Gastroesophageal sphincter (tissue), 4 donors: Measurements from ENCODE around the gene CFAP58. TPM values are rescaled to one million over a fixed set of nuclear protein-coding genes. Genes with fewer than 3 reads are reported as not detected.
A peak's percentile ranks its signal among the peaks of the same experiment; 100 is the strongest.

Source experiments
- ATAC-seq: fragments of 150-250 bp; one replicate; pipeline ENCODE4 v1.9.1; 2016; ENCODE audit warnings: mild to moderate bottlenecking, moderate library complexity
- H3K27ac ChIP-seq, 4 donors: fragments of 200-600 bp; sonication (generic) in 3 of 4; 1 replicate in 3 of 4; 2 replicates in 1 of 4; pipeline ENCODE4 v1.5.1; 2016 to 2019
- H3K27me3 ChIP-seq: fragments of 200-600 bp; sonication (generic); one replicate; pipeline ENCODE4 v1.5.1; 2019
- H3K36me3 ChIP-seq, 2 donors: fragments of 200-600 bp; sonication (generic); one replicate each; pipeline ENCODE4 v1.5.1; 2019; ENCODE audit warnings: control low read depth in 1 of 2
- H3K4me1 ChIP-seq, 3 donors: fragments of 200-600 bp; sonication (generic); 1 replicate in 2 of 3; 2 replicates in 1 of 3; pipeline ENCODE4 v1.5.1; 2016 to 2019; ENCODE audit warnings: control low read depth in 2 of 3
- H3K4me3 ChIP-seq, 2 donors: fragments of 200-600 bp; sonication (generic); one replicate each; pipeline ENCODE4 v1.5.1; 2019; ENCODE audit warnings: mild to moderate bottlenecking in 1 of 2, moderate library complexity in 1 of 2
- H3K9me3 ChIP-seq, 3 donors: fragments of 200-600 bp; sonication (generic); one replicate each; pipeline ENCODE4 v1.5.1; 2017 to 2019; ENCODE audit warnings: control low read depth in 2 of 3
- CTCF ChIP-seq, 4 experiments: fragments of 200-600 bp in 2 of 4; fragments of 450-650 bp in 2 of 4; sonication (generic) in 1 of 4; IDR thresholded peaks; one replicate each; pipeline ENCODE4 v1.5.1; 2017 to 2019; ENCODE audit warnings: antibody characterized with exemption in 4 of 4, mild to moderate bottlenecking in 2 of 4, moderate library complexity in 2 of 4
- EP300 ChIP-seq: sonication (generic); formaldehyde crosslinking; IDR thresholded peaks from one replicate; pipeline ENCODE4 v1.6.1; 2017; ENCODE audit warnings: antibody characterized with exemption, mild to moderate bottlenecking
- POLR2A ChIP-seq, 2 donors: fragments of 450-650 bp; IDR thresholded peaks; one replicate each; pipeline ENCODE4 v1.6.1; 2017; ENCODE audit warnings: antibody characterized with exemption in 2 of 2, mild to moderate bottlenecking in 2 of 2, moderate library complexity in 1 of 2
- POLR2AphosphoS5 ChIP-seq: sonication (generic); formaldehyde crosslinking; IDR thresholded peaks from one replicate; pipeline ENCODE4 v1.6.1; 2017; ENCODE audit warnings: antibody characterized with exemption
- WGBS, 2 donors: methylation state at CpG; one replicate each; pipeline ENCODE4 v1.1.5; 2018; ENCODE audit warnings: low coverage in 1 of 2; 5-methylcytosine and 5-hydroxymethylcytosine counted together
- total RNA-seq, 4 donors: library from RNA; depleted of rRNA; stranded (reverse); fragments of >200 nt; gene quantifications; one replicate each; pipeline ENCODE4 v1.1.0, GENCODE V29; 2016

The CFAP58 gene
- total RNA-seq, 4 donors from 2014 or later: 0.27 to 1.6 (median 1.3) TPM

- no peaks in the 10 kb centered on the region for H3K4me1 ChIP-seq
- no peaks in the 10 kb centered on the region for H3K9me3 ChIP-seq
- H3K27me3 ChIP-seq: no peaks in the 10 kb centered on the region
- no peak overlapping the region for H3K4me3 ChIP-seq
- no peak overlapping the region for H3K27ac ChIP-seq
- H3K36me3 ChIP-seq: no peaks in the 10 kb centered on the region
- WGBS, 2 donors: 29 to 37% methylated on average over 4 to 5 of the region's 7 CpGs
- ATAC-seq: no peak
- TF ChIP-seq POLR2A (IDR thresholded peaks at IDR 0.05): no peak
- peak in 1 of 4 experiments; percentile 37 for TF ChIP-seq CTCF (IDR thresholded peaks at IDR 0.05)
These were observed 53.4 kb downstream of the CFAP58 start for GRCh38 chr10:104406715-104407650.

GRCh38 chr10:104413528-104413927 lies 59.9 kb downstream of the CFAP58 start:
- TF ChIP-seq POLR2A (IDR thresholded peaks at IDR 0.05) (no peak), POLR2AphosphoS5 (no peak)
- no peaks in the 10 kb centered on the region for H3K27me3 ChIP-seq
- H3K4me1 ChIP-seq: no peaks in the 10 kb centered on the region
- H3K27ac ChIP-seq: no peak overlapping the region
- no peaks in the 10 kb centered on the region for H3K36me3 ChIP-seq
- no peak overlapping the region for H3K4me3 ChIP-seq
- ATAC-seq: no peak
- H3K9me3 ChIP-seq: no peaks in the 10 kb centered on the region
- WGBS, 2 donors: 100% methylated on average over 1 of the region's 1 CpG

- H3K9me3 ChIP-seq: no peaks in the 10 kb centered on the region
- no peaks in the 10 kb centered on the region for H3K36me3 ChIP-seq
- no peak overlapping the region for H3K27ac ChIP-seq
- no peaks in the 10 kb centered on the region for H3K27me3 ChIP-seq
- TF ChIP-seq EP300 (no peak), CTCF (IDR thresholded peaks at IDR 0.05) (no peak), POLR2AphosphoS5 (no peak), POLR2A (IDR thresholded peaks at IDR 0.05) (no peak)
- H3K4me3 ChIP-seq: no peak overlapping the region
- no peaks in the 10 kb centered on the region for H3K4me1 ChIP-seq
- 98% methylated on average over 3 of the region's 7 CpGs; no CpG with 5 or more reads in 1 of the 2 donors for WGBS, 2 donors
- no peak for ATAC-seq
These were observed 62.0 kb downstream of the CFAP58 start for GRCh38 chr10:104415526-104416165.

- no peaks in the 10 kb centered on the region for H3K9me3 ChIP-seq
- no peaks in the 10 kb centered on the region for H3K4me1 ChIP-seq
- H3K27ac ChIP-seq: no peak overlapping the region
- 100% methylated on average over 1 of the region's 1 CpG for WGBS, 2 donors
- ATAC-seq: no peak
- TF ChIP-seq EP300 (no peak), CTCF (IDR thresholded peaks at IDR 0.05) (no peak), POLR2A (IDR thresholded peaks at IDR 0.05) (no peak), POLR2AphosphoS5 (no peak)
- no peaks in the 10 kb centered on the region for H3K36me3 ChIP-seq
- no peaks in the 10 kb centered on the region for H3K27me3 ChIP-seq
- H3K4me3 ChIP-seq: no peak overlapping the region
These were observed 63.2 kb downstream of the CFAP58 start for GRCh38 chr10:104416851-104417250.

GRCh38 chr10:104417637-104418292 lies 64.1 kb downstream of the CFAP58 start:
- H3K9me3 ChIP-seq: no peaks in the 10 kb centered on the region
- H3K27ac ChIP-seq: no peak overlapping the region
- no peaks in the 10 kb centered on the region for H3K36me3 ChIP-seq
- no peaks in the 10 kb centered on the region for H3K4me1 ChIP-seq
- WGBS, 2 donors: 68 to 70% methylated on average over 4 of the region's 6 CpGs
- no peak overlapping the region for H3K4me3 ChIP-seq
- TF ChIP-seq POLR2A (IDR thresholded peaks at IDR 0.05) (no peak), EP300 (no peak), CTCF (IDR thresholded peaks at IDR 0.05) (no peak), POLR2AphosphoS5 (no peak)
- no peaks in the 10 kb centered on the region for H3K27me3 ChIP-seq
- no peak for ATAC-seq
